Fibroblast of the aortic adventitia (primary cell): ENCODE measurements around the gene NOVA1. TPM values are rescaled to one million over a fixed set of nuclear protein-coding genes. Genes with fewer than 3 reads are reported as not detected.

Experiments
- DNase-seq: peaks from one replicate; pipeline ENCODE4 v3.0.0-alpha.2; 2010; ENCODE audit warnings: low read depth
- H3K4me3 ChIP-seq: 2 replicates; pipeline ENCODE4 v1.5.1; 2011; ENCODE audit warnings: low read depth, mild to moderate bottlenecking, control low read depth, low read length, moderate library complexity
- CTCF ChIP-seq: IDR thresholded peaks from 2 replicates; pipeline ENCODE4 v1.5.1; 2011; ENCODE audit warnings: mild to moderate bottlenecking, low read length, control low read depth, inconsistent platforms; ENCODE audit not compliant: insufficient read depth
- total RNA-seq: library from RNA; depleted of rRNA; stranded (reverse); fragments of >200 nt; gene quantifications from 2 replicates; pipeline ENCODE4 v1.2.3, GENCODE V29; 2012; ENCODE audit warnings: low replicate concordance

NOVA1 gene
- total RNA-seq, 1 donor = 16.9 TPM

- no peak for DNase-seq
- no peak for TF ChIP-seq CTCF
- no peak overlapping the region for H3K4me3 ChIP-seq
Measured at GRCh38 chr14:26403760-26404159, 194.1 kb downstream of the NOVA1 start.

- TF ChIP-seq CTCF = no peak
- DNase-seq = no peak
- no peak overlapping the region for H3K4me3 ChIP-seq
Measured at GRCh38 chr14:26402126-26402525, 195.7 kb downstream of the NOVA1 start.

- DNase-seq = no peak
- no peak overlapping the region for H3K4me3 ChIP-seq
- TF ChIP-seq CTCF = no peak
Measured at GRCh38 chr14:26401179-26401968, 196.5 kb downstream of the NOVA1 start.

- no peak overlapping the region for H3K4me3 ChIP-seq
- TF ChIP-seq CTCF = no peak
- DNase-seq = no peak
Measured at GRCh38 chr14:26400373-26400772, 197.5 kb downstream of the NOVA1 start.

- no peak for DNase-seq
Measured at GRCh38 chr14:26398616-26399015, 199.2 kb downstream of the NOVA1 start.

More at GRCh38 chr14:26398616-26399015, 199.2 kb downstream of the NOVA1 start:
- no peak overlapping the region for H3K4me3 ChIP-seq
- TF ChIP-seq CTCF = no peak
